Fibroblast of mammary gland (primary cell): ENCODE measurements around the gene TRIP13.

Experiments used
- DNase-seq: peaks from one replicate; pipeline ENCODE4 v3.0.0-alpha.2; 2010; ENCODE audit warnings: low read depth
- H3K4me3 ChIP-seq: 2 replicates; pipeline ENCODE4 v1.5.1; 2011; ENCODE audit warnings: low read depth, mild to moderate bottlenecking, low read length, moderate library complexity; ENCODE audit not compliant: control insufficient read depth
- CTCF ChIP-seq: conservative IDR thresholded peaks from 2 replicates; pipeline ENCODE4 v1.5.1; 2011; ENCODE audit warnings: low read depth, low read length, inconsistent platforms; ENCODE audit not compliant: control insufficient read depth, insufficient read depth

Gene TRIP13

GRCh38 chr5:945691-946551 lies 53.2 kb downstream of the TRIP13 start:
- no peak for DNase-seq
- TF ChIP-seq CTCF = no peak
- no peak overlapping the region for H3K4me3 ChIP-seq

GRCh38 chr5:946720-947625 lies 54.3 kb downstream of the TRIP13 start:
- TF ChIP-seq CTCF = no peak
- no peak overlapping the region for H3K4me3 ChIP-seq
- DNase-seq = no peak

GRCh38 chr5:947626-948471 lies 55.2 kb downstream of the TRIP13 start:
- DNase-seq = no peak
- H3K4me3 ChIP-seq = no peak overlapping the region
- TF ChIP-seq CTCF = no peak

- H3K4me3 ChIP-seq = no peak overlapping the region
- no peak for TF ChIP-seq CTCF
- DNase-seq = no peak
Observed at GRCh38 chr5:948472-949274, 56.0 kb downstream of the TRIP13 start.

- DNase-seq = no peak
- no peak for TF ChIP-seq CTCF
Observed at GRCh38 chr5:949275-949543, 56.5 kb downstream of the TRIP13 start.

More at GRCh38 chr5:949275-949543, 56.5 kb downstream of the TRIP13 start:
- no peak overlapping the region for H3K4me3 ChIP-seq
